ENCODE data around the gene NPTN.
"Not testable (repeated sequence)": the region's sequence is repeated elsewhere in the genome, so short reads cannot be mapped to it uniquely, and the experiment has no call there.

NPTN gene

GRCh38 chr15:73570355-73571032 is 62.7 kb downstream of the NPTN start:
- no peak for DNase-seq (ENCODE audit: low read depth in 2 of 2)

- DNase-seq (ENCODE audit: low read depth in 2 of 2): no peak
These were observed 63.8 kb downstream of the NPTN start for GRCh38 chr15:73569361-73569760.

- no peak for DNase-seq (ENCODE audit: low read depth in 2 of 2)
These were observed 64.5 kb downstream of the NPTN start for GRCh38 chr15:73568564-73569280.

- DNase-seq (ENCODE audit: low read depth in 2 of 2): no peak
These were observed 66.2 kb downstream of the NPTN start for GRCh38 chr15:73567020-73567419.

- DNase-seq (ENCODE audit: low read depth in 2 of 2): no peak
These were observed 68.9 kb downstream of the NPTN start for GRCh38 chr15:73564255-73564654.

- DNase-seq (ENCODE audit: low read depth in 2 of 2): no peak
These were observed 72.6 kb downstream of the NPTN start for GRCh38 chr15:73560501-73561117.

- no peak for DNase-seq (ENCODE audit: low read depth in 2 of 2)
These were observed 74.7 kb downstream of the NPTN start for GRCh38 chr15:73558529-73558928.

- DNase-seq (ENCODE audit: low read depth in 2 of 2): no peak
These were observed 78.1 kb downstream of the NPTN start for GRCh38 chr15:73555080-73555479.

- no peak for DNase-seq (ENCODE audit: low read depth in 2 of 2)
These were observed 83.0 kb downstream of the NPTN start for GRCh38 chr15:73550190-73550589.

- DNase-seq (ENCODE audit: low read depth in 2 of 2): not testable (repeated sequence)
These were observed 84.3 kb downstream of the NPTN start for GRCh38 chr15:73548925-73549324.

- no peak for DNase-seq (ENCODE audit: low read depth in 2 of 2)
These were observed 91.7 kb downstream of the NPTN start for GRCh38 chr15:73541479-73541878.

- no peak for DNase-seq (ENCODE audit: low read depth in 2 of 2)
These were observed 93.0 kb downstream of the NPTN start for GRCh38 chr15:73540161-73540560.

GRCh38 chr15:73539212-73540128 is 93.7 kb downstream of the NPTN start:
- no peak for DNase-seq (ENCODE audit: low read depth in 2 of 2)

- no peak for DNase-seq (ENCODE audit: low read depth in 2 of 2)
These were observed 94.5 kb downstream of the NPTN start for GRCh38 chr15:73538563-73539211.

- DNase-seq (ENCODE audit: low read depth in 2 of 2): no peak
These were observed 95.1 kb downstream of the NPTN start for GRCh38 chr15:73538123-73538522.

- DNase-seq (ENCODE audit: low read depth in 2 of 2): no peak
These were observed 102.5 kb downstream of the NPTN start for GRCh38 chr15:73530649-73531048.

- DNase-seq (ENCODE audit: low read depth in 2 of 2): no peak
These were observed 105.6 kb downstream of the NPTN start for GRCh38 chr15:73527598-73527997.

GRCh38 chr15:73524919-73525318 is 108.3 kb downstream of the NPTN start:
- no peak for DNase-seq (ENCODE audit: low read depth in 2 of 2)

GRCh38 chr15:73522011-73522410 is 111.2 kb downstream of the NPTN start:
- no peak for DNase-seq (ENCODE audit: low read depth in 2 of 2)

GRCh38 chr15:73518876-73519733 is 114.1 kb downstream of the NPTN start:
- DNase-seq (ENCODE audit: low read depth in 2 of 2): no peak
